ENCODE data around the gene ISLR2. TPM values are rescaled to one million over a fixed set of nuclear protein-coding genes. Genes with fewer than 3 reads are reported as not detected.

The ISLR2 gene
- polyA plus RNA-seq, 1 donor (not counting 4 experiments of a cell fraction or from before 2014, with no cell fraction given), result not detected

DNA sequence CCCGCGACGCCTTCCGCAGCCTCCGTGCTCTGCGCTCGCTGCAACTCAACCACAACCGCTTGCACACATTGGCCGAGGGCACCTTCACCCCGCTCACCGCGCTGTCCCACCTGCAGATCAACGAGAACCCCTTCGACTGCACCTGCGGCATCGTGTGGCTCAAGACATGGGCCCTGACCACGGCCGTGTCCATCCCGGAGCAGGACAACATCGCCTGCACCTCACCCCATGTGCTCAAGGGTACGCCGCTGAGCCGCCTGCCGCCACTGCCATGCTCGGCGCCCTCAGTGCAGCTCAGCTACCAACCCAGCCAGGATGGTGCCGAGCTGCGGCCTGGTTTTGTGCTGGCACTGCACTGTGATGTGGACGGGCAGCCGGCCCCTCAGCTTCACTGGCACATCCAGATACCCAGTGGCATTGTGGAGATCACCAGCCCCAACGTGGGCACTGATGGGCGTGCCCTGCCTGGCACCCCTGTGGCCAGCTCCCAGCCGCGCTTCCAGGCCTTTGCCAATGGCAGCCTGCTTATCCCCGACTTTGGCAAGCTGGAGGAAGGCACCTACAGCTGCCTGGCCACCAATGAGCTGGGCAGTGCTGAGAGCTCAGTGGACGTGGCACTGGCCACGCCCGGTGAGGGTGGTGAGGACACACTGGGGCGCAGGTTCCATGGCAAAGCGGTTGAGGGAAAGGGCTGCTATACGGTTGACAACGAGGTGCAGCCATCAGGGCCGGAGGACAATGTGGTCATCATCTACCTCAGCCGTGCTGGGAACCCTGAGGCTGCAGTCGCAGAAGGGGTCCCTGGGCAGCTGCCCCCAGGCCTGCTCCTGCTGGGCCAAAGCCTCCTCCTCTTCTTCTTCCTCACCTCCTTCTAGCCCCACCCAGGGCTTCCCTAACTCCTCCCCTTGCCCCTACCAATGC, 45.1 kb downstream of the ISLR2 start:
- Histone ChIP-seq H3K79me2 (ENCODE audit: control insufficient read depth, insufficient read depth, low read length) (no peaks in the 10 kb centered on the region), H3K9me3 (ENCODE audit: control insufficient read depth, low read depth, low read length) (no peaks in the 10 kb centered on the region), H2AFZ (ENCODE audit: control insufficient read depth, low read length) (no peak overlapping the region), H3K4me3 (ENCODE audit: control insufficient read depth in 2 of 3, extremely low read depth in 1 of 3, insufficient read depth in 2 of 3, low read depth in 1 of 3, low read length in 3 of 3) (no peak overlapping the region), H4K20me1 (ENCODE audit: control insufficient read depth, extremely low read depth, insufficient read depth, low read length) (no peaks in the 10 kb centered on the region), H3K4me2 (ENCODE audit: control insufficient read depth, extremely low read depth, insufficient read depth, low read depth, low read length) (no peak overlapping the region), H3K36me3 (ENCODE audit: control insufficient read depth in 2 of 2, extremely low read depth in 1 of 2, insufficient read depth in 2 of 2, low read length in 2 of 2) (no peaks in the 10 kb centered on the region), H3K9me1 (ENCODE audit: control insufficient read depth, extremely low read depth, insufficient read depth, low read length) (no peaks in the 10 kb centered on the region), H3K27ac (ENCODE audit: control insufficient read depth, insufficient read depth, low read length) (no peak overlapping the region), H3K27me3 (ENCODE audit: control insufficient read depth, extremely low read depth, insufficient read depth, low read length) (peaks cover 29% of the 10 kb centered on the region), H3K9ac (ENCODE audit: control insufficient read depth, extremely low read depth, insufficient read depth, low read length) (no peak overlapping the region), H3K4me1 (ENCODE audit: control insufficient read depth, extremely low read depth, insufficient read depth, low read length) (no peaks in the 10 kb centered on the region)
- no peak for TF ChIP-seq EZH2 (IDR thresholded peaks at IDR 0.05; ENCODE audit: low read length)
- TF ChIP-seq CTCF (optimal IDR thresholded peaks at IDR 0.05 in 1 of 3, IDR thresholded peaks at IDR 0.05 in 1 of 3, conservative IDR thresholded peaks at IDR 0.05 in 1 of 3; ENCODE audit: extremely low read depth in 1 of 3, insufficient read depth in 2 of 3, low read length in 3 of 3), result no peak
- FAIRE-seq (no peak), DNase-seq (ENCODE audit: low read depth, low spot score) (no peak)
- dilution Hi-C loops (cut with MboI; ENCODE audit: extremely low pct_ligation_motif_present, low sequenced_read_pairs), result no loop called here

DNA sequence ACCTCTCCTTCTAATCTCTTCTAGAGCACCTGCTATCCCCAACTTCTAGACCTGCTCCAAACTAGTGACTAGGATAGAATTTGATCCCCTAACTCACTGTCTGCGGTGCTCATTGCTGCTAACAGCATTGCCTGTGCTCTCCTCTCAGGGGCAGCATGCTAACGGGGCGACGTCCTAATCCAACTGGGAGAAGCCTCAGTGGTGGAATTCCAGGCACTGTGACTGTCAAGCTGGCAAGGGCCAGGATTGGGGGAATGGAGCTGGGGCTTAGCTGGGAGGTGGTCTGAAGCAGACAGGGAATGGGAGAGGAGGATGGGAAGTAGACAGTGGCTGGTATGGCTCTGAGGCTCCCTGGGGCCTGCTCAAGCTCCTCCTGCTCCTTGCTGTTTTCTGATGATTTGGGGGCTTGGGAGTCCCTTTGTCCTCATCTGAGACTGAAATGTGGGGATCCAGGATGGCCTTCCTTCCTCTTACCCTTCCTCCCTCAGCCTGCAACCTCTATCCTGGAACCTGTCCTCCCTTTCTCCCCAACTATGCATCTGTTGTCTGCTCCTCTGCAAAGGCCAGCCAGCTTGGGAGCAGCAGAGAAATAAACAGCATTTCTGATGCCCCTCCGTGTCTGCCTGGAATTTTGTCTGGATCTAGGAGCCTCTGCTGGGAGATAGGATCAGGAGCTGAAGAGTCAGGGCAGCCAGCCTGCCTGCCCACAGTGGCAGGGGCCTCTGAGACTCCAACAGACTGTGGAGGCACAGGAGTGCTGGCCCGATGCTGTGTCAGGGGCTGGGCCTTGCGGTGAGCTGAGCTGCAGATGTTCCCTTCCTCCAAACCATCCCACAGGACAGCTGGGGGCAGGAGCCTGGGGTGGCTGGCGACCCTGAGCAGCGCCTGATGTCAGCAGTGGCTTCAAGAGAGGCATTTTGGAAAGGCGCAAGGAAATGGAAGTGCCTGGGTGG, 46.2 kb downstream of the ISLR2 start:
- DNase-seq (ENCODE audit: low read depth, low spot score), result no peak
- no peak for FAIRE-seq
- H3K9ac ChIP-seq (ENCODE audit: control insufficient read depth, extremely low read depth, insufficient read depth, low read length), result no peak overlapping the region

More for the DNA sequence above, 46.2 kb downstream of the ISLR2 start:
- dilution Hi-C loops (cut with MboI; ENCODE audit: extremely low pct_ligation_motif_present, low sequenced_read_pairs), result no loop called here
- Histone ChIP-seq H3K9me3 (ENCODE audit: control insufficient read depth, low read depth, low read length) (no peaks in the 10 kb centered on the region), H3K27ac (ENCODE audit: control insufficient read depth, insufficient read depth, low read length) (no peak overlapping the region), H3K4me3 (ENCODE audit: control insufficient read depth in 2 of 3, extremely low read depth in 1 of 3, insufficient read depth in 2 of 3, low read depth in 1 of 3, low read length in 3 of 3) (no peak overlapping the region), H3K9me1 (ENCODE audit: control insufficient read depth, extremely low read depth, insufficient read depth, low read length) (no peaks in the 10 kb centered on the region), H3K79me2 (ENCODE audit: control insufficient read depth, insufficient read depth, low read length) (no peaks in the 10 kb centered on the region), H3K36me3 (ENCODE audit: control insufficient read depth in 2 of 2, extremely low read depth in 1 of 2, insufficient read depth in 2 of 2, low read length in 2 of 2) (no peaks in the 10 kb centered on the region), H3K4me1 (ENCODE audit: control insufficient read depth, extremely low read depth, insufficient read depth, low read length) (no peaks in the 10 kb centered on the region), H3K4me2 (ENCODE audit: control insufficient read depth, extremely low read depth, insufficient read depth, low read depth, low read length) (no peak overlapping the region), H4K20me1 (ENCODE audit: control insufficient read depth, extremely low read depth, insufficient read depth, low read length) (no peaks in the 10 kb centered on the region), H3K27me3 (ENCODE audit: control insufficient read depth, extremely low read depth, insufficient read depth, low read length) (peaks cover 26% of the 10 kb centered on the region), H2AFZ (ENCODE audit: control insufficient read depth, low read length) (no peak overlapping the region)
- TF ChIP-seq CTCF (optimal IDR thresholded peaks at IDR 0.05 in 1 of 3, IDR thresholded peaks at IDR 0.05 in 1 of 3, conservative IDR thresholded peaks at IDR 0.05 in 1 of 3; ENCODE audit: extremely low read depth in 1 of 3, insufficient read depth in 2 of 3, low read length in 3 of 3), result no peak
- no peak for TF ChIP-seq EZH2 (IDR thresholded peaks at IDR 0.05; ENCODE audit: low read length)
